Posterior vena cava (tissue), 2 donors: ENCODE data around the gene RFTN1. TPM values are rescaled to one million over a fixed set of nuclear protein-coding genes. Genes with fewer than 3 reads are reported as not detected.

Experiments
- DNase-seq: peaks from one replicate; pipeline ENCODE4 v3.0.0-alpha.2; 2020; ENCODE audit warnings: low spot score
- intact Hi-C, 2 donors: fragments of 100-400 bp; cut with DNase I; formaldehyde crosslinking; loops; one replicate each; pipeline versions ENCODE4 v1.14.1 to v1.14.2; 2022 to 2023
- total RNA-seq, 2 donors: library from RNA; stranded (reverse); fragmentation: NEBNext Ultra II Directional; extraction: Animal tissue kit (Norgen Biotek cat#: 25700); gene quantifications; one replicate each; pipeline ENCODE4 v1.2.1, GENCODE V29; 2021
- donor health status: DM: yes; HTN: yes; CAD: no.
- donor health status: DM: yes; HTN: yes; CAD: no.

RFTN1 gene
- total RNA-seq, 2 donors from 2014 or later, result 72.2 to 102 TPM

GRCh38 chr3:16377847-16378302 is 135.6 kb downstream of the RFTN1 start:
- no peak for DNase-seq
- intact Hi-C loops, result no loop called here

DNA sequence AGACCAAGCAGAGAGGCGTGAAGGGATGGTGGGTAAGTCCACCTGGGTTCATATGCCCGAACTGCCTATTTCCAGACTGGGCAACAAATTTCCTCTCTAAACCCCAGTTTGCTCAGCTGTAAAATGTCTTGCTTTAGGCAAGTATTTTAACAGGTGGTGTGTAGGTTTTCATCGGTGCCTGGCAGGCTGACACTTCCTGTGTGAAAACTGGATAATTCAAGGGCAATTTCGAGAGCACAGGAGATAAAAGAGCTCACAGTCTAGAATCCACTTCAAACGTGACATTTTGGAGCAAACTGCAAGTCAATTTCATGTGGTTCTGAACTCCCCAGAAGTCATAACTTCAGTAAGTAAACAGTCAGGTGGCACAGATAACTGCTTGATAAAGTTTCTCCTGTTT is 136.3 kb downstream of the RFTN1 start:
- intact Hi-C loops, result no loop called here
- DNase-seq, result no peak

DNA sequence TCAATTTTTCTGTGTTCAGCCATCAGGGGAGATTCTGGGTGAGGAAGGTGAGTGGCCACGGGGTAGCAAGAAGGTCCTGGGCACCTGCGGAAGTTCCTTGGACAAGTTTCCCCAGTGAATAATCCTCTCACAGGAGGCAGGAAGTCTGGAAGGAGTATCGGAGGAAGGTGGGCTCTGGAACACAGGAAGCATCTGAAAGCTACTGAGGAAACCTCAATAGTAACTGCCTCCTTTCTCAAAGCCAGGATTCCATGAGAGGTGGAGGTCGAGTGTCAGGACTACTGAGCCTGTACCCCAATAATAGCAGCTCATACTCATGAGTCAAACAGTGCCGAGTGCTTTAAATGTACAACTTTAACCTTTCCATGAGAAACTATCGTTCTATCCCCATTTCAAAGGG is 137.6 kb downstream of the RFTN1 start:
- no peak for DNase-seq
- intact Hi-C loops, result no loop called here

DNA sequence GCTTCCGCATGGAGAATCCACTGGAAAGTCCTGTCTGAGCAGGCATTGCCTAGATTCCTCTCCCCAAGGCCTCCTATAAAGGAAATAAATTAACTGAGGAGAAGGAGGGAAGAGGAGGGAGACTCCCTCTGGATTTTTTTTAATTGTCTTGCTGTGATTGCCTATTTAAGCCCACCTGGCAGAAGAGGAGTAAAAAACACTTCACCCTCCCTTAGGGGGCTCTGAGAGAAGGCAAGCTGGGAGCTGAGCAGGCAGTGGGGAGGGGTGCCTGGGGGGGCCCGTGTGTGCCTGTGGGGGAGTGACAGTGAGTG is 138.6 kb downstream of the RFTN1 start:
- intact Hi-C loops, result no loop called here
- no peak for DNase-seq

GRCh38 chr3:16374047-16374934 is 139.2 kb downstream of the RFTN1 start:
- no peak for DNase-seq
- intact Hi-C loops, result no loop called here

DNA sequence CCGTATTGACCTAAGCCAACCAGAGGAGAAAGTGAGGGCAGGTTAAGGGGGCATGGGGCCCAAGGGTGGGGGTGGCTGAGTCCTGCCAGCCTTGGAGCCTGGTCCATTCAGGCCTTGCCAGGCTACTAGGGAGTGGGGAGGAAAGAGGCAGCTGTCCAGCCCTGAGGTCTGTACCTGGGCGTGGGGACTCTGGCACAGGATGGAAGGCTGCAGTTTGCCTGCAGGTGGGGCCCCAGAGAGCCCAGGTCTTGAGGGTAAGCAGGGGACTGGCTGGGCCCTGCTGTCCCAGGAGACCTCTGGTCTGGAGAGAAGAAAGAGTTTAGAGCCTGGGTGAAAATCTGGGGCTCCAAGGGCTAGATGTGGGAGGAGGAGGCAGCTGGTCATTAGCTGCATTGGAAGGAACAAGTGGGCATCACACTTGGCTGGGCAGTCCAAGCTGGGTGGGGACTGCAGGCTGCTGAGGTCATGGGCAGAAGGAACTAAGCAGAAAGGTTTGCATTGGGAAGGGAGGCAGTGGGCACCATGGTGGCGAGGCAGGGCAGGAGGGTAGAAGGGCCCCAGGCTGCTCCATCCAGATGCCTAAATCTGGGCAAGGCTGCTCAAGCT is 140.1 kb downstream of the RFTN1 start:
- intact Hi-C loops, result no loop called here
- no peak for DNase-seq

DNA sequence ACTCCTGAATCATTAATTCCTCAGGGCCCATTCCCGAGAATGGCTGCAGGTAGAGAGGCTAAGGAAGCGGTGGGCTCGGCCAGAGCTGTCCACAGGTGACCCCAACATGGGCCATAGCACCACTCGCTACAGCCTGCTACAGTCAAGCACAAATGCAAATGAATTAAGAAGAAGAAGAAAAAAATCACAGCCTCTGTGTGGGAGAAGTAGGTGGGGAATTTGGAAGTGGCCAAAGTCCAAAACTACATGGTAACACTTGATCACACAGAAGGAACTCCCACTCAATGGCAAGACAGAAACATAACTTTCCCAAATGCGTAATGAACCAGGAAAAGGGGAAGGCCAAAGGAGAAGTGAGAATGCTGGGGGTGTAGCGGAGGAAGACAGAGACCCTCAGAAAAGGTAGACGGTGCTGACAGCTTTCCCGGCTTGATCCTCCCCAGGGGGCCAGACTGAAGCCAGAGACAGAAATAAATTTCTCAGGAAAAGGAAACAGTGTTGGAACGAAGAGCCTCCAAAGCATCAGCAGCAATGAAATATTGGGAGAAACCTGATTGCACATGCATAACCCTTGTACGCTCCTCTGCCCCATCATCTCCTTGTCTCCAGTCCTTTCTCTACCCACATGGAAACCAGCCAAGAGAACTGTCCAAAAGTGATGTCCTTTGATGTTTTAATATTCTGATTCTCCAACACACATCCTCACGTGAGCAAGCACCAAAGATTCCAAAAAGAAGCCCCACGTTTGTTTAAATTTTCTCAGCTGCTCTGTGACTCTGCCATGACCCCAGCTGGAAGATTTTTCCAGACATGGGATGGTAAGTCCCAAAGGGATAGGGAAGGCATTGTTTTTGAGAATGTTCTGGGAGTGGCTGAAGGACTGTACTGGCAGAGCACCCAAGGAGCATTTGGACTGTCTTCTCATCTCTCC is 140.9 kb downstream of the RFTN1 start:
- intact Hi-C loops, result no loop called here
- no peak for DNase-seq

DNA sequence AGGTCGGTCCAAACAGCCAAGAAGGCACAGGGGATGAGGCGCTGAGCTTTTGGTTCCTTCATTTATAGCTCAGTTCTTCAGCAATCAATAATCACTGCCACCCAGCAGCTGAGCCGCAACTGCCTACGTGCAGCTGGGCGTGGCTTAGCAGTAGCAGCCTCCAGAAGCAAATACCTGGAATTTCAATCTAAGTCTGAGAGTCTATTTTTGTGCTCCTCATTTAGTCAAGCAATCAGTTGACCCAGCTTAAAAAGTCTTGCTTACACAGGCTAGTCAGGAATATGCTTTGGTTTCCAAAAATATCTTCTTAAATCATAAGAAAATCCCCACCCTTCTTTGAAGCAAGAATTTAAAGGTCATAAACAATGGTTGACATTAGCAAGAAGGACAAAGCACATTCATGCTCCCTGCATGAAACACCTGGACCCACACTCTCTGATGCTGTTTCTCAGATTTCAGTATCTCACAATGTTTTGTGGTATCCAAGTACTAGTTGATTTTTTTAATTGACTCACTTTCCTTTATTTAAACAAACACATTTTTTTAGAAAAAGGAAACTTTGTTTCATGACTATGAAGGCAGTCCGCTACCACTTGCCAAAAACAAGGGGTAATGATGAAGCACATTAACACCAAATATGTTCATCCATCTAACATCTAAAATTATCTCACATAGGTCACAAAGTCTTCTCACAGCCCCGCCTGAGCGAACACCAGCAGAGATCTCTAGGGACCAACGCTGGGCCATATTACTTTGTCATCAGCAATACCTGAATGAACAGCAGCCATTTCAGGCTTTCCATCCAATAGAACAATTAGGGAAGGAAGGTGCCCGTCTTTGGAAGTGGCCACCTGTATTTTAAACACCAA is 142.4 kb downstream of the RFTN1 start:
- no peak for DNase-seq
- intact Hi-C loops, result no loop called here

GRCh38 chr3:16370503-16370871 is 143.0 kb downstream of the RFTN1 start:
- intact Hi-C loops, result no loop called here
- DNase-seq, result no peak

- no peak for DNase-seq
- intact Hi-C loops, result loop anchor here in 1 of 2 donors (1.0 kb wide), 1 partner anchor 39 kb away; no protein-coding TSS in a partner anchor
Observed at GRCh38 chr3:16369885-16370284, 143.6 kb downstream of the RFTN1 start.

GRCh38 chr3:16369276-16369675 is 144.2 kb downstream of the RFTN1 start:
- intact Hi-C loops, result loop anchor here in 1 of 2 donors (1.0 kb wide), 1 partner anchor 40 kb away; no protein-coding TSS in a partner anchor
- DNase-seq, result no peak

DNA sequence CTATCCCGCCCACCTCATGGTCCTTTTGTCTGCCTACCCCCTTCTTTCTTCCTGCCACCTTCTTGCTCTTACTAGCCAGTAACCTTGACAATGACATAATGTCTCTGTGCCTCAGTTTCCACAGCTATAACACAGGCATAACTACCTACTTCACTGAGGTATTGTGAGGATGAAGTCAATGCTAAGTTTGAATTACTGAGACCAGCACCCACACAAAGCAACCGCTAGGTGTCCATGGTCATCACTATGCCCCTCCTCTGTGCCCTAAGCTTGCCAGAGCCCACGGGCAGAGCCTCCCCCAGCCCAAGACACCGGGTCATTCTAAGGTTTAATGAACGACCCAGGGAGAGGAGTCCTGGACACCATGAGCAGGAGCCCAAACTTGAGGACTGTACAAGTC is 146.9 kb downstream of the RFTN1 start:
- intact Hi-C loops, result no loop called here
- no peak for DNase-seq

- DNase-seq, result no peak
- intact Hi-C loops, result no loop called here
Observed at GRCh38 chr3:16365491-16366128, 147.9 kb downstream of the RFTN1 start.

GRCh38 chr3:16364963-16365362 is 148.5 kb downstream of the RFTN1 start:
- intact Hi-C loops, result no loop called here
- DNase-seq, result no peak

DNA sequence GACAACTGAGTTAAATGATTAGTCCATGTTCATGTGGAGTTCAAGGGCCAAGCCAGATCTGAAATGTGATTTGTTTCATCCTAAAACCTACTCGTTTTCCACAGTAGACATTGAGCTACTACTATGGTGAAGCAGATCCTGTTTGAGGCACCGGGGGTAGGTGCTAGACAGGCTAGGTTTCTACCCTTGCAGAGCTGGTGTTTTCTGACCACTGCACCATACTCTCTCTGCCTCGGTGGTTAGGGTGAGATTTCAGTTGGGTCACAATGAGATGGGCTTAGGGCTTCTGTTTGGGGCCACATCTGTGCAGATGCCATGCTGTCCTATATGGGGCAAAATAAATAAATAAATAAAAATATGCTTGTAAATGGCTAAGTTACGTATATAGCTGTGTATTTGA is 149.2 kb downstream of the RFTN1 start:
- intact Hi-C loops, result no loop called here
- no peak for DNase-seq

GRCh38 chr3:16363636-16364035 is 149.9 kb downstream of the RFTN1 start:
- no peak for DNase-seq
- intact Hi-C loops, result no loop called here

- intact Hi-C loops, result no loop called here
- DNase-seq, result no peak
Observed at GRCh38 chr3:16362770-16363169, 150.7 kb downstream of the RFTN1 start.

DNA sequence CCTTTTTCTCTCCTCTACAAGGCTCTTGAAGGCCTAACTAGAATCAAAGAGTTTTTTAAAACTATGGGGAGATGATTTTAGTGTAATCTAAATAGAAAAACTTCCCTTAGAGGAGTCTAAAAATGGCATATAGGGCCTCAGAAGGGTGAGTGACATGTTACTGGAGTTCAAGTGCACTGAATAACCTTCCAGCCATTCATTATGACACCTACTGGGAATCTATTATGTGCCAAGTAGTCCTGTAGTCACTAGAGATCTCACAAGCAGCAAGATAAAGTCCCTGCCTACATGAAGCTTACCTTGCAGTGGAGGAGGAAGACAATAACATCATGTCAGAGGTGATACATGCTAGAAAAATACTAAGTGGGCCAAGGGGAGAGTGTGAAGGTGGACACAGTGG is 152.4 kb downstream of the RFTN1 start:
- DNase-seq, result no peak
- intact Hi-C loops, result no loop called here

GRCh38 chr3:16359331-16359730 is 154.2 kb downstream of the RFTN1 start:
- intact Hi-C loops, result no loop called here
- no peak for DNase-seq
